GM06990 (cell line): ENCODE measurements around the gene C20orf204.

Source experiments
- DNase-seq: peaks from one replicate; pipeline ENCODE4 v3.0.0-alpha.2; 2011; ENCODE audit not compliant: insufficient read length; ENCODE audit errors: extremely low read depth
- H3K27me3 ChIP-seq: replicated peaks from 2 replicates; pipeline ENCODE4 v1.6.0; 2011; ENCODE audit warnings: low read length; ENCODE audit not compliant: control insufficient read depth, insufficient read depth
- H3K36me3 ChIP-seq: 2 replicates; pipeline ENCODE4 v1.5.1; 2011; ENCODE audit warnings: low read length; ENCODE audit not compliant: control insufficient read depth, insufficient read depth
- H3K4me3 ChIP-seq: replicated peaks from 2 replicates; pipeline ENCODE4 v1.5.1; 2011; ENCODE audit warnings: low read depth, mild to moderate bottlenecking, control low read depth, low read length
- TF ChIP-seq, protein P1 (sequence below): IDR thresholded peaks from 2 replicates; pipeline ENCODE4 v1.5.1; 2011; ENCODE audit warnings: low read length, control low read depth, mild to moderate bottlenecking, inconsistent platforms; ENCODE audit not compliant: insufficient read depth, poor library complexity, severe bottlenecking

C20orf204 gene, protein sequence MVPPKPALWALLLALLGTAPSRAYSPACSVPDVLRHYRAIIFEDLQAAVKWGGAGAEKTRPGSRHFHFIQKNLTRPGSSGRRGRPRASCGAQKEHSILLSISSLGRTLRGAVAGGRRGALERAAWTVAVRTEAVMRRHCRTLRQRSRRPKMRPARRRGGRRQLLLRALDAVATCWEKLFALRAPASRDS

GRCh38 chr20:64035933-64036345 is at the start of gene C20orf204:
Gene C20orf204, plus strand, starts transcription at chr20:64036182. Its CDS starts 142 bp downstream, at chr20:64036324.
- no peak for DNase-seq

DNA sequence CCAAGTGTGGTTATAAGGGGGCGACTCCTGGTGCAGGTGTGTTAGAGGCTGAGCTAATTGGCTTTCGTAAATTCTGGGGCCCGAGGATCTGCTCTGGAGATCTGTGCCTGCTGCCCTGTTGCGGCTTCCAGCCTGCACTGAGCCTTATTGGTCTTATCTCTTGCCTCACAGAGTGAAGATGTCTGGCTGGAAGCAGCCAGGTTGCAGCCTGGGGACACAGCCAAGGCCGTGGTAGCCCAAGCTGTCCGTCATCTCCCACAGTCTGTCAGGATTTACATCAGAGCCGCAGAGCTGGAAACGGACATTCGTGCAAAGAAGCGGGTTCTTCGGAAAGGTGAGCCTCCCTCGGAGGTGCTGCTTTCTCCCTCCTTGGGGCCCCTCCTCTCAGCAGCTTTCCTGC is 35.1 kb upstream of the C20orf204 start:
- Histone ChIP-seq H3K36me3 (peaks cover 46% of the 10 kb centered on the region), H3K4me3 (no peak overlapping the region), H3K27me3 (no peaks in the 10 kb centered on the region)
- DNase-seq = no peak
- TF ChIP-seq, protein P1, sequence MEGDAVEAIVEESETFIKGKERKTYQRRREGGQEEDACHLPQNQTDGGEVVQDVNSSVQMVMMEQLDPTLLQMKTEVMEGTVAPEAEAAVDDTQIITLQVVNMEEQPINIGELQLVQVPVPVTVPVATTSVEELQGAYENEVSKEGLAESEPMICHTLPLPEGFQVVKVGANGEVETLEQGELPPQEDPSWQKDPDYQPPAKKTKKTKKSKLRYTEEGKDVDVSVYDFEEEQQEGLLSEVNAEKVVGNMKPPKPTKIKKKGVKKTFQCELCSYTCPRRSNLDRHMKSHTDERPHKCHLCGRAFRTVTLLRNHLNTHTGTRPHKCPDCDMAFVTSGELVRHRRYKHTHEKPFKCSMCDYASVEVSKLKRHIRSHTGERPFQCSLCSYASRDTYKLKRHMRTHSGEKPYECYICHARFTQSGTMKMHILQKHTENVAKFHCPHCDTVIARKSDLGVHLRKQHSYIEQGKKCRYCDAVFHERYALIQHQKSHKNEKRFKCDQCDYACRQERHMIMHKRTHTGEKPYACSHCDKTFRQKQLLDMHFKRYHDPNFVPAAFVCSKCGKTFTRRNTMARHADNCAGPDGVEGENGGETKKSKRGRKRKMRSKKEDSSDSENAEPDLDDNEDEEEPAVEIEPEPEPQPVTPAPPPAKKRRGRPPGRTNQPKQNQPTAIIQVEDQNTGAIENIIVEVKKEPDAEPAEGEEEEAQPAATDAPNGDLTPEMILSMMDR = no peak

More at GRCh38 chr20:64035933-64036345, at the start of gene C20orf204:
- Histone ChIP-seq H3K27me3 (no peaks in the 10 kb centered on the region), H3K36me3 (peaks cover 5% of the 10 kb centered on the region), H3K4me3 (no peak within 1 kb of the TSS)
- TF ChIP-seq, protein P1 = no peak

DNA sequence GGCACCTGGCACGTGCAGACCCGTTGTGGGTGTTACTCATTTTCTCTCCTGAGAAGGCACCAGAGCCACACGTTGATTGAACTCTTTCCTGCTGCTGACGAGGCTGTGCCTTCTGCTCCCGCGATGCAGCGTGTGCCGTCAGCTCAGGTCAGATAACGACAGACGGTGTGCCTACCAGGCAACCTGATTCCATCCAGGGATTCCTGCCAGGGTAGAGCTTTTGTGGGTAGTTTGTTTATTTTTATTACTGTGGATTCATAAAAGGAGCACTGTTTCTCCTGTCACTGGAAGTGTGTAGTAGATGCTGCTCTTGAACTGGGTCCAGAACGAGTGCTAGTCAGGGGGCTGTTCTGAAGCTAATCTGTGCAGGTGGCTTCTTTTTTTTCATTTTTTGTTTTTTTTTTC is 34.4 kb upstream of the C20orf204 start:
- DNase-seq = no peak
- peaks cover 44% of the 10 kb centered on the region for H3K36me3 ChIP-seq
- no peak overlapping the region for H3K4me3 ChIP-seq
- TF ChIP-seq, protein P1 = no peak
- no peaks in the 10 kb centered on the region for H3K27me3 ChIP-seq

DNA sequence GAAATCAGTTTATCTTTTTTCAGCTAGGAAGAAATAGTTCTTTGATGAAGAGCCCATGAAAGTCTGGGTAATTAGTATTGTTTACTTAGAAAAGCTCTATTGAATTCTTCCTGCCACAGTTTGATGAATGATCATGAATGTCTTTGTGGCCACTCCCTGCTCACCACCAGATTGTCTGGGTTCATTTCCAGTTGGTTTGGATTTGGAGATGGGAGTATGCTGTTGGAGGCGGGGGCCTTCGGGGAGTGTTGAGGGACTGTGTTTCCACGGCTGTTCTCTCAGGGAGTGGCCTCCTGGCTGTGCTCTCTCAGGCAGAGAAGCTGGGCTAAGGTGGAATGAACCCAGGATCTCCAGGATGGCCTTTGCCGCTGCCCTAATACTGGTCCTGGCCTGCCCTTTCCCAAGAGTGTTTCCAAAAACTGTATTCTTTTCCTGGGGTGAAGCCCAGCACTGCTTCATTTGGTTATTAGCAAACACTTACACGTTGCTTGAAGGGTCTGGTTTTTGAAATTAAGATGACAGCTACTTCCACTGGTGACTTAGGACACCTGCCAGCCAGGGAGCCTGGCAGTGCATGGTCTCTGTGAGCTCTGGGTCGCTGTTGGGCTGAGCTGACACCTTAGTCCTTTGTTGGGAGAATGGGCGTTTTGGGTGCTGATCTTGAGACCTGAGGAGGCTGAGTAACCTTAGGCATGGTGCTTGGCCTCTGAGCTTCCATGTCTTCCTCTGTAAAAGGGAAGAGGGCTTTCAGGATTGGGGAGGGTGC is 31.8 kb upstream of the C20orf204 start:
- DNase-seq = no peak
- peaks cover 48% of the 10 kb centered on the region for H3K36me3 ChIP-seq

GRCh38 chr20:64005394-64005793 is 30.6 kb upstream of the C20orf204 start:
- Histone ChIP-seq H3K27me3 (no peaks in the 10 kb centered on the region), H3K4me3 (no peak overlapping the region), H3K36me3 (peaks cover 51% of the 10 kb centered on the region)
- TF ChIP-seq, protein P1 = no peak
- no peak for DNase-seq

More for the DNA sequence above, 31.8 kb upstream of the C20orf204 start:
- Histone ChIP-seq H3K4me3 (no peak overlapping the region), H3K27me3 (no peaks in the 10 kb centered on the region)
- TF ChIP-seq, protein P1 = no peak
